ENCODE data around the gene ZNF618.

The ZNF618 gene

DNA sequence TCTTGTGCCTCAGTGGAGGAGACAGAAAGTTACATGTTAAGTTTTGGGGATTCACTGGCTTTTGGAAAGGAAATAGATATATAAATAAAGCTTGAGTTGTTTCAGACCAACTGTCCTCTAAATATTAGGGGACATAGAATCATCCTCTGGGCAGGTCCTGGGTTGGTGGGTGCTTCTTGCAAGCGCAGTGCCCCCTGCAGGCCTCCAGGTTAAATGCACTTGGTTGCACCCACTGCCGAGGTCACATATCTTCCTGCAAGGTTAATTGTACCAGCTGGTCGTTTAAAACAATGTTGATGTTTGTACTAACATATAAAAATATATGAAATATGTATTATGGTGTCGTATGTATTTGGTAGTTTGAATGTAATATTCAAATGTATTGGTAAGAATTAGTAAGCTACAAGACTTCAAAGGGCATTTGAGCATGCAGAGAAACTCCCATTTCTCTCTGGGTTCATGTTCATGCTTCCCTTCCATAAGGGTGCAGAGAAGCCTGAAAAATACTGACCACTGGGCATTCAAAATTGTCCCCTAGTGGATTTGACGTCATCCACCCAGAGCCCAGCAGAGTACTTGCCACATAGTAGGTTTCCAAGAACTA, 87.0 kb downstream of the ZNF618 start:
- DNase-seq = peak; percentile 60

GRCh38 chr9:113963696-113964494, 87.8 kb downstream of the ZNF618 start:
- DNase-seq = no peak

DNA sequence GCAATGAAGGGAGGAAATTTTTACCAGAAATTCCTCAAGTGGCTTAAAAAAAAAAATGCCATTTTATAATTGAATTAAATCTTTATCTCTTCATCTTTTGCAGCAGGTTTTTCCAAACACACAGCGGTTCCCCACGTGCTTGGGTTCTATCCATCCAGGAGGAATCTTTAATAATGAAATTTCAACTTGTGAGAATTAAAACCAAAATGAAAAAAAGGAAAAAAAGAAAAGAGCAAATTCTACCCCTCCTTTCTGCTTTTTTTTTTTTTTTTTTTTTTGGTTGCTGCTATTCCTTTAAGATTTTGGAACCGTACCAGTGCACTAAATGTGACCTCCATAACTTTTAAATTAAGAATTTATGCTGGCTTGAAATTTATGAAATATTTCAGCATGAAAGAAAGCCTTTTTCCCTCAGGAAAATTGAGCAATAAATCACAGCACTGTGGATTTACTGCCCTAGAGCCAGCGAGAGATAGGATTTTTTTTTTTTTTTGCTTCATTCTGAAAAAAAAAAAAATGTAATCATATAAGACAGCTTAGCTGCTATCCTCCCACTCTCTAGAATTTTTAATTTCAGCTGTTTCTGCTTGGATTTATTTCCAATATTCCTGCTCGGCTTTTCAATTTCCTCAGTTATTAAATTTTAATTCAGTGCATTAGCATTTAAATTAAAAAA, 88.5 kb downstream of the ZNF618 start:
- no peak for DNase-seq

DNA sequence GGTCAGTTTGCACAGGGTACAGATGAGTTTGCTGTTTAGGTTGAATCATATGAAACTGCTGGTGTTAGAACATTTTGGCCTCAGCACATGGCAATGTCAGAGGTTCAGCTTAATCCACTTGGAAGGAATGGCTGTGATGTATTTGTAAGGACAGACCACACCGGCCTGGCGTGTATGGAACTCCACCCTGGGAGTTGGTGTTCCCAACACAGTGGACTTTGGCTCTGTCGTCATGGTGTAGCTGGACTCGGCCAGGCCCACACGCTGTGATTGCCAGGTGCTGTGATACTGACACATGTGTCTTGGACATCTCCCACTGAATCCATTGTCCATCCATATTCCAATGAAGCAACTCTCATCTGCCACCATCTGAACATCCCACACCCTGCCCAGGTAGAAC, 90.3 kb downstream of the ZNF618 start:
- DNase-seq = no peak

DNA sequence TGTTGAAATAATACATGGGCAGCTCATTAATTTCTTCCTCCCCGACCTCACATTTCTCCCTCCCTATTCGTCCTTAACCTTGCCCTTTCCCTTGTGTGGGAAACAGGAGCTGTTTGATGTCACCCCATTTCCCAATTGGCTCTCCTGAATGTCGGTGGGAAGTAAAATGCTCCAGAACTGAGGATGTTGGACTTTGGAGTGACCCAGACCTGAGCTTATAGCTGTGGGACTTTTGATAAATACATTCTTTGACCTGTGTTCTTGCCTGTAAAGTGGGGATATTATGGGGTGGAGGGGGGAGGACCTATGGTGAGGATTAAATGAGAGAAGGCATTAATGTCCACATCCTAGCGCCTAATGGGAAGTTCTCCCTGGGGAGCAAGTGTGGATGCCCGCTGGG, 91.3 kb downstream of the ZNF618 start:
- no peak for DNase-seq

- DNase-seq = no peak
Measured at GRCh38 chr9:113969343-113969742, 93.2 kb downstream of the ZNF618 start.

GRCh38 chr9:113973226-113973625, 97.1 kb downstream of the ZNF618 start:
- DNase-seq = no peak

DNA sequence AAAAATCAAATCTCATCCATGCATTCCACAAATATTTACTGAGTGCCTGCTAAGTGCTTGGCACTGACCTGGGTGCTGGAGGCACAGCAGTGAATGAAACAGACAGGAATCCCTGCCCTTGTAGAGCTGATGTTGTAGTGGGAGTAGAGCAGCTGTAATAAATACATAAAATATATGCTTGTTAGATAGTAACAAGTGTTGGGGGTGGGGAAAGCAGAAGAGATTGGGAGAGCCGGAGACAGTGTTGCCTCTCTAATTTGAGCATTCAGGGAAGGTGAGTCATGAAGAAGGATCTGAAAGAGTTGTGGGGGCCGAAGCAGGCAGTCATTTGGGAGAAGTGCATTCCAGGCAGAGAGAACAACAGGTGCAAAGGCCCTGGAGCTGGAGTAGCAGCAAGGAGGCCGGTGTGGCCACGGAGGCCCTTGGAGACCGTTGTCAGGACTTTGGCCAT, 97.9 kb downstream of the ZNF618 start:
- DNase-seq = peak; percentile 62

DNA sequence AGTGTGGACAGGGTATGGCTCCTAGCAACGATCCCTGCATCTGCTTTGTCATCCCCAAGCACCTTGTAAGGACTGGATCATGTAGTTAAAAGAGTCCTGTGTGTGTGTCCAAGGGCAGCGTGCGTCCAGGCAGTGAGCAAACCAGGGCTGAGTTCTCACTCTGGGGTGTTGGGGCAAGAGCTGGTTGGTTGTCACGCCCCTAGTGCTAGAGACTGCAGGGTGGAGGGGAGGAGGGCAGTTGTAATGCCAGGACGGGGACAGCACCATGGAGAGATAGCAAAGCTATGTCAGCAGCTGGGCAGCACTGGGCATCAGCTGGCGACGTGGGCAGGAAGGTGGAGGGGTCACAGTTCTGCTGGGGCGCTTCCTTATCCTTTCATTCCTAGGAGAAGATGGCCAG, 100.8 kb downstream of the ZNF618 start:
- no peak for DNase-seq

- peak; percentile 44 for DNase-seq
Measured at GRCh38 chr9:113978725-113979342, 102.7 kb downstream of the ZNF618 start.

GRCh38 chr9:113979343-113980127, 103.4 kb downstream of the ZNF618 start:
- DNase-seq = peak; percentile 30

- no peak for DNase-seq
Measured at GRCh38 chr9:113984639-113985380, 108.7 kb downstream of the ZNF618 start.

- peak; percentile 38 for DNase-seq
Measured at GRCh38 chr9:113985968-113986585, 110.0 kb downstream of the ZNF618 start.

DNA sequence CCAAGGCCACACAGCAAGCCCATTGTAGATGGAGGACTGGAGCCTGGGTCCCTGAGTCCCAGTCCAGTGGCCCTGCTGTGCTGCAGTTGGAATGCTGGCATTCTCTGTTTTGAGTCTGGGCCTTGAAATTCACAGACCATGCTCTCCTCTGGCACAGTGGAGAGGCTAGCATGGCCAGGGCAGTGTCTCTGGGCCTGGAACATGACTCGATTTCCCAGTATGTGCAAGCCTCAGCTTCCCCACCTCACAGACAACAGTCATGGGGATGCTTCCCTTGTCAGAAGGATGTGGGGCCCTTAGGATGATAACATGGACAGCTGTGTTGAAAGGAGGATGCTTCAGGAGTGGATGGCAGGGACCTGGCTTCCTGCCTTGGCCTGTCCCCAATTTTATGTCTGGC, 110.8 kb downstream of the ZNF618 start:
- DNase-seq = no peak

DNA sequence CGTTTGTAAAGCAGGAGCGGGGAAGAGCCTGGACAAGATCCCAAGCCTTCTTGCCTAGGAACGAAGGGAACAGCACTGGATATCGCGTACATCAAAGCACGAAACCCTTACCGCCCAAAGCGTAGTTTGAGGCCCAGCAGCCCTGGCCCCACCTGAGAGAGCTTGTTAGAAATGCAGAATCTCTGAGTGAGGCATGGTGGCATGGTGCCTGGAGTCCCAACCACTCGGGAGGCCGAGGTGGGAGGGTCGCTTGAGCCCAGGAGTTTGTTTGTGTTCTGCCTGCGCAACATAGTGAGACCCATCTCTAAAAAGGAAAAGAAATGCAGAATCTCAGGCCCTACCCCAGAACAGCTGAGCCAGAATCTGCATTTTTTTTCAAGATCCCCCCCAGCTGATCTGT, 111.4 kb downstream of the ZNF618 start:
- no peak for DNase-seq

GRCh38 chr9:113988385-113989016, 112.4 kb downstream of the ZNF618 start:
- DNase-seq = no peak

DNA sequence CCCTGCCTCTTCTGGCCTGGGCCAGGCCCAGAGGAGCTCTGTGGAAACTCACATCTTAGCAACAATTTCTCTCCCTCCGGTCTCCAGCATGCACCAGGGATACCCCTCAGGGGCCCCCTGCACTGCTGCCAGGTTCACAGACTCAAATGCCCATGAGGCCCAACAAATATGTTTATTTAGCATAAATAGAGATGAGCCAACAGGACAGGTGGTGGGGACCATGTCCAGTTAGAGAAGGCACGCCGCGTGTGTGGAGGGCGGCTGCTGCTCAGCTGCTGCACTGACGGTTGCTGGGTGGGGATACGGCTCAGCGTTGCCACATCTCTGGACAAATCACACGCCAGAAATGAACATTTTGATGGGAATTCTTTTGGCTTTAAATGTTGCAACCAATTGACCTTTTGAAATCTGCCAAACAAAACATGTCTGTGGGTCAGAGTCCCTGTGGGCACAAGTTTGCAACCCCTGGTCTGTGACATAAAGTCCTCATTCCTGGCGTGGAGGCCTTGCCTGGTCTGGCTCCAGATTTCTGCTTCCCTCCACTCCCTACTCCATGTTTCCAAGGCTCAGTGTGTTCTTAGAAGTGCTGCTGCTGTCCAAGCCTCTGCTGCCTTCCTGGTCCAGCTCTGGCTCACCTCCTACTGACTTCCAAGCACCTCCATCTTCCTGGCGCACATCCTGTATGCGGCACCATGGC, 113.1 kb downstream of the ZNF618 start:
- DNase-seq = no peak

GRCh38 chr9:113989714-113990569, 113.8 kb downstream of the ZNF618 start:
- DNase-seq = no peak

- no peak for DNase-seq
Measured at GRCh38 chr9:113990570-113990907, 114.4 kb downstream of the ZNF618 start.
